Activated CD4-positive, alpha-beta T cell treated with anti-CD3 and anti-CD28 coated beads, Interleukin-2, amount 50 U/mL, for 24 hours (primary cell): ENCODE data around the gene GLRX3.

ENCODE experiments used
- DNase-seq, 2 donors: peaks; one replicate each; pipeline ENCODE4 v3.0.0-alpha.2; 2020; ENCODE audit warnings: low read depth in 1 of 2, low spot score in 1 of 2

The GLRX3 gene

DNA sequence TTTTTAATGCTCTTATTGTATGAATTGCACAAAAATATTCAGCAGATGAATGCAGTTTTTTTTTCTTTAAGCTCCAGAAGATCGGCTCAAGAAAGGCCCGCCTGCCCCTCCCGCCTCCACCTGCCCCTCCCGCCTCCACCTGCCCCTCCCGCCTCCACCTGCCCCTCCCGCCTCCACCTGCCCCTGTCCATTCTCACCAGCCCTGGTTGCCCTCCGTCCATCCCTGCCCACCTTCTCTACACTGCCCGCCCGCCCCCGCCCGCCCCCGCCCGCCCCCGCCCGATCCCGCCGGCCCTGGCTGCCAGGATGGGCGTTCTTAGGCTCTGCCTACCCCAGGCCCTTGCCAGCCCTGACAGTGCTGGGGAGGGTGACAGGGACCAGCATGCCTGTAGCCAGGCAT, 67.4 kb downstream of the GLRX3 start:
- DNase-seq: no peak

DNA sequence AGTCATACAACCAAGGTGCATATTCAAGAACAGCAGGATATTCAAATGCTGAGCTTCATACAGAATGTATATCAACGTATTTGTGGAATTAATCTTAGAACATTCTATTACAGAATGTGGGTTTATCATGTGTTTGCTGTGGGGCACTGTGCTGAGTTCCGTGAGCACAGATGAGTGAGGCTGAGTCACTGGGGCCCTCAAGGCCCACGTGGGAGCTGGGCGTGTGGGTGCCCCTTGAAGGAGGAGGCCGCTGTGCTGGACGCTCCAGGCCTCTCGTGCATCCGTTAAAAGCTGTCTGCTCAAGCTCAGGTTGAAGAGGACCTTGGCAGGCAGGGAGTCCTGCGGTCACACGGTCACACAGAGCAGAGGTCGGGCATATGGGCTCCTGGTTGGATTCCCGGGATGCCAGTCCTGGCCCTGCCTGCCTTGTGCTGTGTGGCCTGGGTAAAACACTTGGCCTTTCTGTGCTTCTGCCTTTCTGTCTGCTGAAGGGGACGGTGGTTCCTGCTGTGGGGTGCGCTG, 70.1 kb downstream of the GLRX3 start:
- no peak for DNase-seq

DNA sequence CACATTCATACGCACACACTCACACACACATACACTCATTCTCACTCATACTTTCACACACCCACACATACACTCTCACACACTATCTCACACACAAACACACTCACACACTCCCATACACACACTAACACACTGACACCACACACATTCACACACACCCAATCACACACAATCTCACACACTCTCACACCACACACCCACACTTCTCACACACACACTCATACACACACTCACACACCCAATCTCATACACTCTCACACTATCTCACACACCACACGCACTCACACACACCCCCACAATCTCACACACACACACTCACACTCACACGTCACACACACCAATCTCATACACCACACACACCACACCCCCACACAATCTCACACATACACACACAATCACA, 71.0 kb downstream of the GLRX3 start:
- no peak for DNase-seq

- DNase-seq: no peak
Observed at GRCh38 chr10:130208807-130209206, 72.6 kb downstream of the GLRX3 start.

GRCh38 chr10:130212746-130213145, 76.6 kb downstream of the GLRX3 start:
- no peak for DNase-seq

- no peak for DNase-seq
Observed at GRCh38 chr10:130213286-130214080, 77.3 kb downstream of the GLRX3 start.

DNA sequence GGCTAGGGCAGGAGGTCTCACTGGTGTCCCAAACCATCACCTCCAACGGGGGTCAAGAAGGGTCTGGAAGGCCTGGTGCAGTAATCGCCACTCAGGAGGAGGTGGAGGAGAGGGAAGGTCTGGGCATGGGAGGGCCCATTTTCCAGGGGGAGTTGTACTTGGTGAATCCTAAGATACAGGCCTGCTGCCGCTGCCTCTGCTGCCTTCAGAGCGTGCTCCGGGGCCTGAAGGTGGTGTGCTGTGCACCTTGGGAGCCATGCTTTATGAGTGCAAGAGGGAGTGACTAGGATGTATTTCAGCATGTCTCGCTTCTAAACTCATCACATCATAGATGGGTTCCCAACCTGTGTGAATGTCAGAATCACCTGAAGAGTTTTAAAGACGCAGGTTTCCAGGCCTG, 78.2 kb downstream of the GLRX3 start:
- DNase-seq: no peak

- DNase-seq: no peak
Observed at GRCh38 chr10:130215151-130215930, 79.2 kb downstream of the GLRX3 start.

- no peak for DNase-seq
Observed at GRCh38 chr10:130215931-130216231, 79.7 kb downstream of the GLRX3 start.

- DNase-seq: no peak
Observed at GRCh38 chr10:130218181-130218641, 82.0 kb downstream of the GLRX3 start.

GRCh38 chr10:130218936-130219335, 82.7 kb downstream of the GLRX3 start:
- DNase-seq: no peak

- DNase-seq: no peak
Observed at GRCh38 chr10:130220251-130221185, 84.3 kb downstream of the GLRX3 start.

DNA sequence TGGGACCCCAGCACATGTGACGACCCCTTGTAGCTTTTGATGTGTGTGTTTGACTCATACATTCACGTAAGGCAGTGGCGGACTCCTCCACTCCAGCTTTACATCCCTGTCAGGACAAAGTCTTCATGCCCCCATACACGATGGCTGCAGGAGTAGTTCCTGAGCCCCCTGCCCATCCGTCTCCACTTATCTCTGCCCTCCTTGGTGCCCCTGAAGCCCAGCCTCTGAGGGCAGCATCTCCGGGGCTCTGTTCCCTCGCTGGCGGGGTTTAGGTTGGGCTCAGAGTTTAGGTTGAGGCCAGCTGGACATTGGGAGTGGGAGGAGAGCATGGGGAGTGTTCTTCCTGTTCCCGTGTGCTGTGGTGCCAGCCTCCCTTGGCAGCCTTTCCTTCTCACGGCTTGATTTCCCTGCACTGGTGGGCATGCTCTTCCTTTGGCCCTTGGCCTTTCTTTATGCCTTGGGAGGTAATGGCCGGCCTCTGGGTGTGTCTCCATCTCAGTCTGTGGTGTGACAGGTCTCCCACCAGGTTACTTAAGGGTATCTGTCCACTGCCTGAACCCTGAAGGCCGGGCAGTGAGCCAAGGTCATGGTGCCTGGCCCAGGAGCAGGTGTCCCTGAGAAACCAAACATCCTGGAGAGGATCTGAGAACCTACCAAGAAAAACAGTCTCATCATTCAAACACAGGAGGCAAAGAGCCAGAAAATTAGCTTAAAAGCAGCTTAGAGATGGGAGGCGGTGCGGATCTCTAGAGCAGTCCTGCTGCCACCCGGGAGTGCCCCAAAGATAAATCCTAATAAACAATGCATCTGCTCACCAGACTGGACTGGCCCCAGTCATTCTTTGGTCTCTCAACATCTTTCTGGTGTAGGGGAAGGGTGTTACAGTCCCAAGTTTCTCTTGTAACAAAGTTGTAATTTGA, 85.5 kb downstream of the GLRX3 start:
- DNase-seq: no peak

GRCh38 chr10:130222381-130222780, 86.2 kb downstream of the GLRX3 start:
- DNase-seq: no peak

GRCh38 chr10:130224228-130224627, 88.0 kb downstream of the GLRX3 start:
- no peak for DNase-seq

GRCh38 chr10:130226012-130226411, 89.8 kb downstream of the GLRX3 start:
- no peak for DNase-seq

DNA sequence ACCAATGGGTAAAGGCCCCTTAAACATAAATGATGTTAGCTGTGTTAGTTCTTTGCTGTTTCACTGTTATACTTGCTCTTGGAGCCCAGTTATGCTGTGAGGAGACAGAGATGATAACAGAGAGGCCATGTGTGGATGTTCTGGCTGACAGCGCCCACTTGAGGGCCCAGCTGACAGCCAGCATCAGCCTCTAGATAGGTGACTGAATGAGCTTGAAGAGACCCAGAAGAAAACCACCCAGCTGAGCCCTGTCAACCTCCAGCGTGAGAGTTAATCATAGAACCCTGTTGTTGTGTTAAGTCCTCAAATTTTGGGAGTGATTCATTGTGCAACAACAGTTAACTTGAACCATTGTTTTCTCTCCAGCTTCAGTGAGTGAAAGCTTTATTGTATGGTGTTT, 91.7 kb downstream of the GLRX3 start:
- DNase-seq: no peak
